RWPE1 (cell line): ENCODE measurements around the gene SPAG5.

Experiments
- CTCF ChIA-PET: fragments of 350-600 bp; sonication (Branson Sonifier 250); formaldehyde crosslinking; extraction: SDS; loops from one replicate; lab custom pipeline; 2021; lab: Yijun Ruan, JAX
- POLR2A ChIA-PET: fragments of 400-600 bp; formaldehyde crosslinking; extraction: SDS; loops from one replicate; lab custom pipeline; 2020; ENCODE audit warnings: antibody characterized with exemption; ENCODE audit not compliant: low non-redundant PET; lab: Yijun Ruan, JAX
- DNase-seq: peaks from one replicate; pipeline ENCODE4 v3.0.0; 2012; ENCODE audit warnings: low spot score
- H3K27ac ChIP-seq: fragments of 450-650 bp; 2 replicates; pipeline ENCODE4 v1.5.1; 2017
- CTCF ChIP-seq: fragments of 450-650 bp; conservative IDR thresholded peaks from 2 replicates; pipeline ENCODE4 v1.5.1; 2017; ENCODE audit warnings: low read depth, mild to moderate bottlenecking

Gene SPAG5

DNA sequence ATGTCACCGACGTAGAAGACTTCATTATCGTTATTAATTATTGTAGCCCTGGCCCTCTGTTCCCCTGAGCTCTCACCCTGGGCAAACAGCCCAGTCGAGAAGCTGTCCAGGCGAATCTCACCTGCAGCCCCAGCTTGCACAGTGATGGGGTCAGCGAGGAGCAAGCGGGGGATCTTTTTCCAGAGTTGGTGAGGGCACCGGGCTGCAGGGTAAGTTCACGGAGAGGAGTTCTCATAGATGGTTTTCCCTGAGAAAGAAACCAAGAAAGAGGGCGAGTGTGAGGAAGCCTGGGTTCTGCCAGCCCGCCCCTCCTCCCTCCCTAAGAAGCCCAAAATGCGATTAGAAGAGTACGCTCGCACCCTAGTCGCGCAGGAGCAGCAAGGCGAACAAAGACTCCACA lies 436 bp downstream of the SPAG5 start:
- ChIA-PET POLR2A (no interaction called here), CTCF (interaction anchor here (0.6 kb wide), 1 partner anchor 213 kb away, joined by 3 read pairs; no protein-coding TSS in a partner anchor)
- no peak for TF ChIP-seq CTCF
- H3K27ac ChIP-seq = peak overlapping the region; percentile 95
- DNase-seq = no peak

- ChIA-PET POLR2A (no interaction called here), CTCF (interaction anchor here (0.6 kb wide), 1 partner anchor 214 kb away, joined by 3 read pairs; no protein-coding TSS in a partner anchor)
- TF ChIP-seq CTCF = no peak
- no peak for DNase-seq
- peak overlapping the region; percentile 95 for H3K27ac ChIP-seq
These were observed 1.0 kb downstream of the SPAG5 start for GRCh38 chr17:28597606-28598383.

- CTCF ChIA-PET = no interaction called here
- TF ChIP-seq CTCF = no peak
- no peak overlapping the region for H3K27ac ChIP-seq
- POLR2A ChIA-PET = no interaction called here
- DNase-seq = no peak
These were observed 6.6 kb downstream of the SPAG5 start for GRCh38 chr17:28592260-28592659.

- no peak overlapping the region for H3K27ac ChIP-seq
- TF ChIP-seq CTCF = no peak
- ChIA-PET POLR2A (no interaction called here), CTCF (no interaction called here)
- no peak for DNase-seq
These were observed 13.0 kb downstream of the SPAG5 start for GRCh38 chr17:28585851-28586250.

- CTCF ChIA-PET = no interaction called here
- no peak for DNase-seq
- H3K27ac ChIP-seq = no peak overlapping the region
- POLR2A ChIA-PET = no interaction called here
- TF ChIP-seq CTCF = no peak
These were observed 14.4 kb downstream of the SPAG5 start for GRCh38 chr17:28584434-28584833.

GRCh38 chr17:28582513-28582912 lies 16.3 kb downstream of the SPAG5 start:
- CTCF ChIA-PET = no interaction called here
- H3K27ac ChIP-seq = no peak overlapping the region
- POLR2A ChIA-PET = no interaction called here
- DNase-seq = no peak
- no peak for TF ChIP-seq CTCF
